Stimulated activated memory B cell treated with anti-CD40 and anti-IgM and Interleukin-4, amounts not matched to agents 10 μg/mL and 1 μg/mL and 100 μg/mL, for 72 hours (primary cell): Measurements from ENCODE around the gene PPARD.

Experiments used
- ATAC-seq: fragments of 150-1000 bp; cut with Tn5 transposase; 2 replicates; pipeline ENCODE4 v1.10.0; 2021
- H3K27ac Mint-ChIP-seq: one replicate; pipeline ENCODE4 v1.8.0; 2022; ENCODE audit warnings: mild to moderate bottlenecking, mixed read lengths
- H3K27me3 Mint-ChIP-seq: one replicate; pipeline ENCODE4 v1.8.0; 2022; ENCODE audit warnings: mixed read lengths
- H3K36me3 Mint-ChIP-seq: one replicate; pipeline ENCODE4 v1.8.0; 2022; ENCODE audit warnings: mixed read lengths
- H3K4me1 Mint-ChIP-seq: one replicate; pipeline ENCODE4 v1.8.0; 2022; ENCODE audit warnings: mixed read lengths
- H3K4me3 Mint-ChIP-seq: one replicate; pipeline ENCODE4 v1.8.0; 2022; ENCODE audit warnings: mild to moderate bottlenecking, moderate library complexity, mixed read lengths
- H3K9me3 Mint-ChIP-seq: one replicate; pipeline ENCODE4 v1.8.0; 2022; ENCODE audit warnings: mixed read lengths

Gene PPARD

GRCh38 chr6:35477028-35477427 is 134.7 kb downstream of the PPARD start:
- Mint-ChIP-seq H3K27me3 (no peaks in the 10 kb centered on the region), H3K4me3 (no peak overlapping the region), H3K36me3 (peaks cover 5% of the 10 kb centered on the region), H3K4me1 (peaks cover 18% of the 10 kb centered on the region), H3K9me3 (no peaks in the 10 kb centered on the region), H3K27ac (no peak overlapping the region)
- ATAC-seq: no peak
